HG03175 (cell line): Measurements from ENCODE around the gene CRKL.

Experiments used
- ATAC-seq: cut with Tn5 transposase; IDR thresholded peaks from one replicate; pipeline ENCODE4 v1.9.1; 2021; ENCODE audit warnings: mild to moderate bottlenecking, moderate library complexity; ENCODE audit not compliant: unreplicated experiment

The CRKL gene

DNA sequence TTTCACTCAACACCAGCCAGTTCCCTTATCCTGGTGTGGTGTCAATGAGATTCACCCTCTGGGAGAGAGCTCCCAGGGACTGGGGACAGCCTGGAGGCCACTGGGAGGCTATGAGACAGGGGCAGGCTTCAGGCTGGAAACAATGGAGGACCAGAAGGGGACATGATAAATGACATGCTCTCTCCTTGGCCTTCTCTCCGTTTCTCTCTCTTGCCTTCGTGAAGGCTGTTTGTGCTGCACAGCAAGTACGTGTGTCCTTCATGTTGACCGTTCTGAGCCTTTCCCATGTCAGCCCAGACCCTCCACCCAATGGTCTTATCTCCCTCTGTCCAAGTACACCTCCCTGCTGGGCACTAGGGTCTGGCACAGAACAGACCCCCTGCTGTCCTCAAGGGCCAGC, 63.3 kb downstream of the CRKL start:
- ATAC-seq = no peak

DNA sequence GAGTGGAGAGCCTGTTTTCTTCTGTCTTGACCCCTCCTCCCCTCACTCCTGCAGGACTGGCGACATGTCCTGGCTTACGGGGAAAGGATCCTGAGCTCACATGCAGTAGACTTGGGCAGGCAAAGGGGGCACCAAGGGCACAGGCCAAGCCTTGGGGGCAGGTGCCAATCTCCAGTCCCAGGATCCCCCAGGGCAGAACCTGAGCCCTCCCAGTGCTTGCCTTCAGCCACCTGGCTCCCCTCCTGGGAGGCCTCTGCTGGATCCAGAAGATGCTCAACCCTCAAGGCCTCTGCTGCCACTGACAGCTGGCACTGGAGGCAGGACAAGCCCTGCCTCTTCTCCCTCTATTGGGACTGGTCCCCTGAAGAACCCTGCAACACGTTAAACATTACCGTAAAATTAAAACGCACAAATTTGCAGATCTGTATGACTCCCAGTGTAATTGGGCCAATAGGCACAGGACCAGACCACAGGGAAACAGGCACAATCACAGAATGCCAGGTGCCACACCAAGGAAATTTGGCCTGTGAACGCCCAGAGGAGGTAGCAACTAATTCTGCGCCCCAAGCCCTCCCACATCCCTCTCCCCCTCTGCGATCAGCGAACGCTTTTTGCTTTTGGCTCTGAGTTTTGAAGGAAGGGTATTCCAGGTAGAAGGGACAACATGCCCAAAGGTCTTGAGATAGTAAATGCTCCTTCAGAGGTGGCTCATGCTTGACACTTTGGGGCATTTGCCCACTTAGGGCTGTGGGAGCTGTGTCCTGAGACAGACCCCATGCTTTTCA, 63.9 kb downstream of the CRKL start:
- no peak for ATAC-seq

DNA sequence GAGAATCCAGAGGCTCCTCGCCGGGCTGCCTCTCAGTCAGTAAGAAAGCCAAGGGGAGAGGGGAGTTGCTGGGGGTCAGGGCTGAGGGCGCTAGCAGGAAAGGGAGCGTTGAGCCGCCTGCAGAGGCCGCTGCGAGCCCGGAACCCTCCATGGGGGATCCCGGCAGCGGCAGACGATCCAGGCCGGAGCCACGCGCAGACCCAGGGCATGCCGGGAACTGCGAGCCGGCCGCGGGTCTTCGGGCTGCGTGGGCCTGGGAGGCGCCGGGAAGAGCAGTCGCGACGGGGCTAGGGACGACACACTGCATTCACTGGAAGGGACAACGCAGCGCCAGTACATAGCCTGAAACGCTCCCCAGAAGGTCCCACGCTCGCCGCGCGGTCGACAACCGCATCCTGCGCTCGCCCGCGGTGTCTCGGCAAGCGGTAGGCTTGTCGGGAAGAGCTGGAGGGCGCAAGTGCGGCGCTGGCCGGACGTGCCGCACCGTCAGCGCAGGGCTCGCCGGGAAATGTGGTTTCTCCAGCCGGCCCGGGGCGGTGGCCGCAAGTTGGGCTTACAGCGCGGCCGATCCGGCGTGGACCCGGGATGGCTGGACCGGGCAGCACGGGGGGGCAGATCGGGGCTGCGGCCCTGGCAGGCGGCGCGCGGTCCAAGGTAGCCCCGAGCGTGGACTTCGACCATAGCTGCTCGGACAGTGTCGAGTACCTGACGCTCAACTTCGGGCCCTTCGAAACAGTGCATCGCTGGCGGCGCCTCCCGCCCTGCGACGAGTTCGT, 64.8 kb downstream of the CRKL start, which contains the start of gene LZTR1:
Gene LZTR1, plus strand, starts transcription at position 511 of the 776 bp plus-strand sequence. Its CDS starts 75 bp downstream, at position 586.
- peak; percentile 69 for ATAC-seq

DNA sequence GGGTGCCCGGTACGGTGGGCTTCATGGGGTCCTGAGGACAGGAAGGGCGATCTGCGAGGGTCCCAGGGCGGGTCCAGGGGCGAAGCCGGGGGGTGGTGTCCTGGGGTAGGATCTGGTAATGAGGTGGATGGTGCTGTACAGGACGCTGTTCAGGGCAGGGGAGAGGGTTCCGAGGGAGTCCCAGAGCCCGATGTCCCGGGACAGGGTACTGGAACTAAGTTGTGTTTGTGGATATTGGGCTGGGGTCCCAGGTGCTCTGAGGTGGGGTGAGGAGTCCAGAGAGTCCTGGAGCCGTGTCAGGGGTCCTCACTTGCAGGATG, 65.3 kb downstream of the CRKL start:
- peak; percentile 11 for ATAC-seq

DNA sequence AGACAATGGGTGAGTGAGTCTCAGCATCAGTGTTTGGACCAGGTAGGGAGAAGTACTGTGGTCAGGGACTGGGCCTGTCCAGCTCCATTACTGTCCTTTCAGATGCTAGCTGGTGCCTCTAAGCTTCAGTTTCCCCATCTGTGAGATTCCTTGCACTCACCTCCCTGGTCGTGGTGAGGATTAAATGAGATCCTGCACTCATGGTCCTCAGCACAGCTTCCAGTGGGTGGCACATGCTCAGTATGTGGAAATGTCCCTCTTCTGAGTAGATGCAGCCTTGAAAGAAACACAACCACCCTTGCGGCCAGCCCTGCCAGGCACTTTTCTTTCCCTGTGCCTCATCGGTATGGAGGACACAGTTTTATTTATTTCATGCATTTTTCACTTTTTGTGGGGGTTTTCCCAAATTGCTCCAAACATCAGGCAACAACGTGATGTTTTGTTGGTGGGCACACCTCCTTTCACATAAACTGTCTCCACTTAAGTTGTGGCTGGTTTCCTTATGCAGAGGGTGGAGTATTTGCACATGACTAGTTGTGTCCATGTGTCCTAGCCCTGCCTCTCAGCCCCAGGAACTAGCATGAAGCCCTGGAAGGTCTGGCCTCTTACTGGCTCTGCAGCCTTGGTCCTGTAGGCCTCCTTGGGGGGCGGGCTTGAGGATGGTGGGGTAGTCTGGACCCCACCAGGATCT, 66.0 kb downstream of the CRKL start:
- no peak for ATAC-seq

DNA sequence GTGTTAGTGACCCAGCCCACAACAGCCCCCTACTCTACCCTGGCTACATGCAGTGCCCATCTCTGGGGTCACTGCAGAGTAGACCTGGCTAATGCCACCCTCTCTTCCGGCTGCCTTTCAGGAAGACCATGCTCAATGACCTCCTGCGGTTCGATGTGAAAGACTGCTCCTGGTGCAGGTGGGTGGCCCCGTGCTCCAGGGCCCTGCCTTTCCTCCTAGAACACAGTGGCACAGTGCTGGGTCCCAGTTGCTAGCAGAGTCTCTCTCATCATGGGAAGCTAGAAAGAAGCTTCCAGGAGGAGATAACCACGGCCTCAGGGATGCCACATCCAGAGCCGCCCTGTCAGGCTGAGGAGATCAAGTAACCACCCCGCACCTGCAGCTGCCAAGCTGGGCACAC, 68.5 kb downstream of the CRKL start:
- no peak for ATAC-seq

DNA sequence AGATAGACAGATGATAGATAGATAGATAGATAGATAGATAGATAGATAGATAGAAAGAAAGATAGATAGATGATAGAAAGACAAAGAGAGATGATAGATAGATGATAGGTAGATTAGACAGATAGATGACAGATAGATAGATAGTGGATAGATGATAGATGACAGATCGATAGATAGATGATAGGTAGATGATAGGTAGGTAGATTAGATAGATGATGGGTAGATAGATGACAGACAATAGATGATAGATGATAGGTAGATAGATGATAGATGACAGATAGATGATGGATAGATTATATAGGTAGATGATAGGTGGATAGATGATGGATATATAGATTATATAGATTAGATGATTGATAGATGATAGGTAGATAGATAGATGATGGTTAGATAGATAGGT, 69.2 kb downstream of the CRKL start:
- ATAC-seq = no peak

DNA sequence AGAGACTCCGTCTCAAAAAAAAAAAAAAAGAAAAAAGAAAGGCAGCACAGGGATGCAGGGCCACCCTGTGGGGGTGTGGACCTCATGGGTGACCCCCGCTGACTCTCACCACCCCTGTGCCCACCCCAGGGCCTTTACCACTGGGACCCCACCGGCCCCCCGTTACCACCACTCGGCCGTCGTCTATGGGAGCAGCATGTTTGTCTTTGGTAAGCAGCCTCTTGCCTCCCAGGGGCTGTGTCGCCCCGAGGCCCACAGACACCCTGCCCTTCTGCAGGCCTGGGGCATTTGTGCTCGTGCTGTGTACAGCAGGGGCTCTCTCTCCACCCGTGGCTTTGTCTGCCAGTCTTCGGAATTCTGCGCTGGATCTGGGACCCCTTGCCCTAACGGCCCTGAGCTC, 70.2 kb downstream of the CRKL start:
- no peak for ATAC-seq

DNA sequence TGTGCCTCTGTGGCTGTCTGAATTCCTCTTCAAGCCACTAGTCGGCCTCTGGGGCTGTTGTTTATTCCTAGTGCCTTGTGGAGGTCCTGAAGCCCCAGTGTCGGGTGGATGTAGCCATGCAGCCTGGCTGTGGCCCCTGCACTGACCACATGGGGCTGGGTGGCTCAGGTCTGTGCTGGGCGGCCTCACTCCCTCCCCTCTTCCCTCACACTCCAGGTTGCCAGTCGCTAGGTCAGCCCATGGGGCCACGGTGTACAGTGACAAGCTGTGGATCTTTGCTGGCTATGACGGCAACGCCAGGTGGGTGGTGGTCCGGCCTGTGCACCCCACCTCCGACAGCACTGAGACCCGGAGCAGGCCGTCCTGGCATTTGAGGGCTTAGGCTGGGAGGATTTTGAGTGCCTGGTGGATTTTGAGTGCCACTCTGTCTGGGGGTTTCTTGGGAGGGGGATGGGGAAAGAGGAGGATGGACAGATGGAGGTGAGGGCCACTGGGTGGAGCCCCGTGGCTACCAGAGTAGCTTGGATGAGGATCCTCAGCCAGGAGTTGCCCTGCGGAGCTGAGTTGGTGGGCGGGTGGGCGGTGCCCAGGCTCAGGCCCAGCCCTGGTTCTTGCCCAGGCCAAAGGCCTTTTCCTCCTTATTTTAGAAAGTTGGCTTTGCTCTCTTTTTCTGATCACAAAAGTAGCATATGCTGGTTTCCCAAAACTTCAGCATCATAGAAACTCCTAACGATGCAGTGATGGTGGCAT, 71.5 kb downstream of the CRKL start:
- ATAC-seq = no peak

DNA sequence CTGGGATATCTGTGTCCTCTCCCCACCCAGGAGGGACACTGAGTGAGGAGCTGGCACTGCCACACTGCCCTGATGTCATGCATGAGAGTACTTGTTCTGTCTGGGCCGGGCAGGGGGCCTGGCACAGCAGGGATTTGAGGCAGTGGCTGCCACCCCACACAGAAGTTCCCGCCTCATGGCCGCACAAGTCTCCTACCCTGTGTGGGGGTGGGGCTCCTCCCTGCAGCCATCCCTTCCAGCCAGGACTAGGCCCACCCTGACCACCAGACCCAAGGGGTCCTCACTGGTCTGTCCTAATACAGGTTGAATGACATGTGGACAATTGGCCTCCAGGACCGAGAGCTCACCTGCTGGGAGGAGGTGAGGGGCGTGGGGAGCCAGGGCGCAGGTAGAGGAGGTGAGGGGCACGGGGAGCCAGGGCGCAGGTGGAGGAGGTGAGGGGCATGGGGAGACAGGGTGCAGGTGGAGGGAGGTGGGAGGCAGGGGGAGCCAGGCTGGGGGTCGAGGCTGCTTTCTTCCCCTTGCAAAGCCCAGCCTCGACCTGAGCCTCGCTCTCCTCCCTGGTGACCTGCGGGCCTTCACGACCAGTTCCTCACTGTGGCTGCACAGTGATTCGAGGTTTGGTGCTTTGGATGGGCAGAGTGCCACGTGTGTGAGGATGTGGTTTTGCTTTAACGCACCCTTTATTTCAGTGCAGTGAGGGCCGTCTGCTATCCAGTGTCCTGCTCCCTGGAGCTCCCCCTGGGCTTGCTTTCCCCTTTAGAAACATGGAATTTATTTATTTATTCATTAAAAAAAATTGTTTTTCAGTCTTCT, 72.3 kb downstream of the CRKL start:
- no peak for ATAC-seq

DNA sequence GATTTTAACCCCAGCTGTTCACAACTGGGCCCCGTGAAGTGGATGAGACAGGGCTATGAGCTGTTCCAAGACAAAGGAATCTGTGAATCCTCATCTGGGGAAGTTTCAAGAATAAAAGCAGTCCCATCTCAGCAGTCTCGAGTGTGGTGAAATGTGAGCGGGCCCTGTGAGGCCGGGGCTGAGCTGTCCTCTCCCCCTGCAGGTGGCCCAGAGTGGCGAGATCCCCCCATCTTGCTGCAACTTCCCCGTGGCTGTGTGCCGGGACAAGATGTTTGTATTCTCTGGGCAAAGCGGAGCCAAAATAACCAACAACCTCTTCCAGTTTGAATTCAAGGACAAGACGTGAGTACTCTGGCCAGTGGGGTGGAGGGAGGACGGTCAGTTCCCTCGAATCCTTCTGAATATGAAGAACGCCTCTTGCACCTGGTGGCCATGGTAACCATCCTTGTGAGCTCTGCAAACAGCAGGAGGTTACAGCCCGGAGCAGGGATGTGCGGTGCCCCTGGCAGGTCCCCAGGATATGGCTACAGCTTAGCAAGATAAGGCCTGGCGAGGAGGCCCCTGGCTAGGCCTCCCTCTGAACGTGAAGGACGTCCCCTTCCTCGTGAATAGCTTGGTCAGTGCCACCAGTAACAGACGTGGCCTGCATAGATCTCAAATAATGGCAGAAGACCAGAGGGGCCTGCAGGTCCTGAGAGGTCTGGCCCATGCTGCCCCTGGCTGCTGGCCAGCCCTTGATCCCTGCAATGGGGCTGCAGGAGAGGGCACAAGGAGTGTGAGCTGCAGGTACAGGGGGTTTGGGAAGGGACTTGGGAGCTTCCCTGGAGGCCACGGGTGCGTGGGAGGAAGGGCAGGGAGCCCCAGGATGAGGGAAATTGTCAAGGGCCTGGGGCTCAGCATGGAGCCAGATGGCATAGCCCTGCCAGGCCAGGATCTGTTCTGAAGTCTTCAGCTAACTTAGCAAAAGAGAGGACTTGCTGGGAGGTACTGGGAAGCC, 73.3 kb downstream of the CRKL start:
- ATAC-seq = no peak

DNA sequence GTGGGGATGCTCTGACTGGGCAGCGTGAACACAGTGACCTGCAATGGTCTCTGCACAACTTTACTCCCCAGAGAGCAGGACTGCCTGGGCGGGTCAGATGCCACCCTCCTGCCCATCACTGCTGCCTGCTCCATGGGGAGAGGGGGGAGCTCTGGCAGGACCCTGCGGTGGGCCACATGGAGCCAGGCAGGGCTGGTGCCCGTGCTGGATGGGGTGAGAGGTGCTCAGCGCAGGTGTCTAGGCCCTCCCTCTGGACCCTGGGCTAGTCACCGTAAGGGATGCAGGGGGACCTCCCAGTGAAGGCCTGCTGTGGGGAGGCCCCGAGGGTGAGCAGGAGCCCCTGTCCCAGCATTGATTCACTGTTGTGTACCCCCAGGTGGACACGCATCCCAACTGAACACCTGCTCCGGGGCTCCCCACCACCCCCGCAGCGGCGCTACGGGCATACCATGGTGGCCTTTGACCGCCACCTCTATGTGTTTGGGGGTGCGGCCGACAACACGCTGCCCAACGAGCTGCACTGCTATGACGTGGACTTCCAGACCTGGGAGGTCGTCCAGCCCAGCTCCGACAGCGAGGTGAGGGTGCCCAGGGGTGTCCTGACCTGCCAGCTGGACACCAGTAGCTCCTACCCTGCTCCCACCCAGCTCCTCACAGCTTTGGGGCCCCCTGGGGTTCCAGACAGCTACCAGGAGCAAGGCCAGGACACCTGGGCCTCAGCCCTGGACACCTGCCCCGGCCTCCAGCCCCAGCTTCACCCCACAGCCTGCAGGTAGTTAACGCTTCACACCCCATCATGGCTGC, 74.2 kb downstream of the CRKL start:
- no peak for ATAC-seq

DNA sequence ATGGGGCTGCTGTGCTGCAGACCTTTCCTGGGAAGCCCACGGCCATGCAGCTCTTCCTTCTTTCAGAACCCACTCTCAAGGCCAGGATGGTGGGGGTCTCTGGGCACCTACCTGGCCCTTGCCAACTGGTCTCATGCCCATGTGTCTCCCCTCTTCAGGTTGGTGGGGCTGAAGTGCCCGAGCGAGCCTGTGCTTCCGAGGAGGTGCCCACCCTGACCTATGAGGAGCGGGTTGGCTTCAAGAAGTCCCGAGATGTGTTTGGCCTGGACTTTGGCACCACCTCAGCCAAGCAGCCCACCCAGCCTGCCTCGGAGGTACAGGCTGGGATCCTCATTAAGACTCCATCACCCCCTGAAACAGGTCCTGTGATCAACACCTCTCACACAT, 74.8 kb downstream of the CRKL start:
- no peak for ATAC-seq

DNA sequence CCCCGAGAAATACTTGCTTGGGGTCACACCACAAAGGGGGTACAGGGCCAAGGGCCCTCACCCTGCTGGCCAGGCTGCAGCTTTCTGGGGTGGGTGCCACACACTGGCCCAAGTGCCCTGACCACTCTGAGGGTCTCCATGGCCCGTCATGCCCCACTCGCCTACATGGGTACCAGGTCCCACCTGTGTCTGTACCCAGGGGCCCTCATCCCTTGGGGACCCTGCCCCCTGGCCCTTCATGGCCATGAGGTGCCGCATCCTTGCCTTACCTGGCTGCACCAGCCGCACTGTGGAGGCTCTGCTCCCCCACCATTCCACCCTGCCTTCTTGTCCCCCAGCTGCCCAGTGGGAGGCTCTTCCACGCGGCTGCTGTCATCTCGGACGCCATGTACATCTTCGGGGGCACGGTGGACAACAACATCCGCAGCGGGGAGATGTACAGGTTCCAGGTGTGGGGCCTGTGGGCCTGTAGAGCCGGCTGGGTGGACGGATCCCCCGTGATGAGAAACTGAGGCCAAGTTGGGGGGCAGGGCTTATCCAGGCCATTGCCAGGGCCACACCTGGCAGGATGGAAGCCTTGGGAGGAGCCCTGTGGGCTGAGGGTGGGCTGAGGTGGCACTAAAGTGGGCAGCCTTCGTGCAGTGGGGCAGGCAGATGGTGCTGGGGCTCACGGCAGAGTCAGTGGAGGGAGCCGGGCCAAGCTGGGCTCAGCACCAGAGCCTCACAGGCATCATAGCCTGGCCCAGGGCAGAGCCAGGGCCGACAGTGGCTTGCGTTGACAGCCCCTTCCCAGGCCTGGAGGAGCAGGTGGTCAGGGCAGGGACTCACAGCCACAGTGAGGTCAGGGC, 75.5 kb downstream of the CRKL start:
- no peak for ATAC-seq

DNA sequence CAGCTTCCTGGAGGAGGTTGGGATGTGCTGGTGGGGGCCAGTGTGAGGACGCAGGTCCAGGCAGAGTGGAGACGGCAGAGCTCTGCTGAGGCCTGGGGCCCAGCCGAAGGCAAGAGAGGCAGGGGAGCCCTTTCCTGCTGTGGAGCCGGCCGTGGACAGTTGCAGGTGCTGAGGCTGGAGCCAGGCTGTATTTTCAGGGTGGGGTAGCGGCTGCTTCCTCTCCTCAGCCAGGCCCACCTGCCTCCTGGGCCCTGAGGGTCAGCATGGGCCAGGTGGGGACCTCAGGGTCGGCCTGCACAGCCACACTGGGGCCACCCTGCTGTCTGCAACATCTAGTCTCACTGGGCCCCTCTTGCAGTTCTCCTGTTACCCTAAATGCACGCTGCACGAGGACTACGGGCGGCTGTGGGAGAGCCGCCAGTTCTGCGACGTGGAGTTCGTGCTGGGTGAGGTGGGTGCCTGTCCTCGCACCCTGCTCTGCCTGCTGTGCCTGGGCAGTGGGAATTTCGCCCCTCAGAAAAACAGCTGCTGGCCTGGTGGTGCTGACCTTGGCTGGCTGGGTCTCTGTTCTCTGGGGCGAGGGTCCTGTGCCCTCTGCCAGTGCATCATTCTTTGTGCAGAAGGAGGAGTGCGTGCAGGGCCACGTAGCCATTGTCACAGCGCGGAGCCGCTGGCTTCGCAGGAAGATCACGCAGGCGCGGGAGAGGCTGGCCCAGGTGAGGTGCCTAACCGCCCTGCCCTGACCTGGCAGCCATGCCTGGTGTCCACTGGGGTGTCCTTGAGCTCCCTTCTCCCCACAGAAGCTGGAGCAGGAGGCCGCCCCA, 76.3 kb downstream of the CRKL start:
- ATAC-seq = no peak

DNA sequence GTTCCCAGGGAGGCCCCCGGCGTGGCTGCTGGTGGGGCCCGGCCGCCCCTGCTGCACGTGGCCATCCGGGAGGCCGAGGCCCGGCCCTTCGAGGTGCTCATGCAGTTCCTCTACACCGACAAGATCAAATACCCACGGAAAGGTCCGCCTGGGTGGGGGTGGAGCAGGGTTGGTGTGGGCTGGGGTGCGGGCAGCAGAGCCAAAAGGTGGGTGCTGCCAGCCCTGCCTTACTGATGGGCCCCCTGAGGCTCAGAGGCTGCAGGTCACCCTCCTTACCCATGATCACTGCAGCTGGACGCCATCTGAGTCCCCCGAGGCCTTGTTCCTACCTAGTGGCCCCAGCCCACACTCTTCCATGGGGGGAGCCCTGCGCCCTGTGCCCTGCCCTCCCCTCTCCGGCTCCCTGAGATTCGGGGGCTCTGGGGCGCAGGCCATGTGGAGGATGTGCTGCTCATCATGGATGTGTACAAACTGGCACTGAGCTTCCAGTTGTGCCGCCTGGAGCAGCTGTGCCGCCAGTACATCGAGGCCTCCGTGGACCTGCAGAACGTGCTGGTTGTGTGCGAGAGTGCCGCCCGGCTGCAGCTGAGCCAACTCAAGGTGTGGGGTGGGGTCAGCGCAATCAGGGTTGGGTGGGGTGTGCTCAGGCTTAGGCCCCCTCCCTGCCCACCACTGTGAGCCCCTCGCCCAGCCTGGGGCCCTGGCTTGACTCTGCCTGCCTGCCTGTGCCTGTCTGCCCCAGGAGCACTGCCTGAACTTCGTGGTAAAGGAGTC, 77.1 kb downstream of the CRKL start:
- no peak for ATAC-seq
